Measurements from ENCODE around the gene PAM16. TPM values are rescaled to one million over a fixed set of nuclear protein-coding genes. Genes with fewer than 3 reads are reported as not detected.
A peak's percentile ranks its signal among the peaks of the same experiment; 100 is the strongest.

PAM16 gene
- total RNA-seq, 1 experiment from 2014 or later, result 80.4 TPM

DNA sequence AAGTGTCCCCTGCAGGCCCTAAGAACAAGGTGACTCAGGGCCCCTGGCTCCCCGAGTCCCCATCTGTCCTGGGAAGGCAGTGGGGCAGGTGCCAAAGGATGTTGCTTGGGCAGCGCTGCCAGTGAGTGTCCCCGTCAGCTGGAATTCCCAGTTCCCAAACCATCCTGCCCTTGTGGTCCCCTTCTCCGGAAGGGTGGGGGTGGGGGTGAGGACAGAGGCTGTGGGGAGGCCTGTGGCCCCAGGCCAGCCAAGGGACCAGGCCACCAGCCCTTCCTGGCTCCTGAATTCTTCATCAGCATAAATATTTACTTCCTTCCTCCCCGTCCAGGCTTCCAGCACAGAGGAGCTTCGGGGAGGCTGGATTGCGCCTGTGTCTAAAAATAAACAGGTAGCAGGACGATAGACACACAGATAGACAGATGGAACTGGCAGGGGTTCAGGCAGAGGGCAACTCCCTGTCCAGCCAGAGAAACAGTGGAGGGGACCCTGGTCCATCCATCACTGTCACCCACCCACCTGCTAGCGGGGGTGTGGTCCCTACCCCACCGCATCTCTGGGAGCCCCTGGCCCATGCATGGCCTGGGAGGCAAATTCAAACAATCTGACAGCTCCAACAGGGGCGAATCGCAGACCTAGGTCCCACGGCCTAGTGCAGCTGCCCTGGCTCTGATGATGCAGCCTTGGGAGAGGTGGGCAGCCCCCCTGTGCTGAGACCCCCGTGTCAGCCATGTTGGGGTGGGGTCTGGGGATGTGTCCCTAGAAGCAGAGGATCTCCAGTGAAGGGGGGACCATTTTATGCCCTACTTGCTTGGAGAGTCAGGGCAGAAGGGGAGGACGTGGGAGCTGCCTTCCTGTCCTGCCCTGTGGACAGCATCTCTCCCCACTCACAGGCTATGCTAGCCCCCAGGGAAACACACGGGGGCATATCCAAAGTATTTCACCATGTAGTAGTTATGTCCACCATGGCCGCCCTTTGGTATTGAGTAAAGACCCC is 22.0 kb downstream of the PAM16 start:
- H3K9ac ChIP-seq (ENCODE audit: extremely low read depth, insufficient read length, low read length), result no peak overlapping the region
- no peak overlapping the region for H2BK20ac ChIP-seq (ENCODE audit: low read depth, low read length, poor library complexity, severe bottlenecking)
- WGBS (ENCODE audit: extremely low coverage, insufficient read length, low lambda C conversion rate), result no CpG with 5 or more reads among the region's 17 CpGs
- H4K5ac ChIP-seq (ENCODE audit: insufficient read length, low read depth, low read length), result no peak overlapping the region
- H4K8ac ChIP-seq (replicated peaks; ENCODE audit: insufficient read length, low read depth, low read length), result no peak overlapping the region
- H2BK5ac ChIP-seq (ENCODE audit: insufficient read length, low read length), result no peak overlapping the region
- H3K9me3 Mint-ChIP-seq, result no peaks in the 10 kb centered on the region
- H3K14ac ChIP-seq (ENCODE audit: insufficient read depth, low read length), result peak overlapping the region; percentile 82; the same call in 1 of the 2 replicates
- no peak overlapping the region for H3K4ac ChIP-seq (ENCODE audit: low read depth, low read length)
- no peak overlapping the region for H2AFZ ChIP-seq (ENCODE audit: low read length)
- peaks cover 4% of the 10 kb centered on the region for H3K23me2 ChIP-seq (ENCODE audit: insufficient read length, low read depth, low read length, poor library complexity, severe bottlenecking)
- no peak overlapping the region for H2AK5ac ChIP-seq (ENCODE audit: insufficient read length, low read length)
- no peak overlapping the region for H3K23ac ChIP-seq (ENCODE audit: insufficient read length, low read depth, low read length)
- no peaks in the 10 kb centered on the region for H3K79me1 ChIP-seq (ENCODE audit: insufficient read depth, low read depth, low read length, poor library complexity, severe bottlenecking)
- peaks cover 1% of the 10 kb centered on the region; the same call in 1 of the 2 replicates for H3K79me2 ChIP-seq (ENCODE audit: insufficient read depth, low read length)
- H3K4me2 ChIP-seq (ENCODE audit: insufficient read depth, insufficient read length, low read length), result no peak overlapping the region
- H3K27ac ChIP-seq (ENCODE audit: insufficient read length, low read depth, low read length), result no peak overlapping the region
- H3K27me3 ChIP-seq (ENCODE audit: insufficient read depth, low read length), result no peaks in the 10 kb centered on the region
- no peak overlapping the region for H3T11ph ChIP-seq (ENCODE audit: low read length)
- peak overlapping the region; percentile 46 to 62; a peak in 1 of 5 replicates for H3K4me3 Mint-ChIP-seq
- H4K20me1 ChIP-seq (ENCODE audit: control insufficient read depth, insufficient read depth, insufficient read length), result no peaks in the 10 kb centered on the region
- H3K56ac ChIP-seq (ENCODE audit: insufficient read length, low read depth, low read length), result no peak overlapping the region
- DNase-seq, result no peak
- TF ChIP-seq, protein P1, sequence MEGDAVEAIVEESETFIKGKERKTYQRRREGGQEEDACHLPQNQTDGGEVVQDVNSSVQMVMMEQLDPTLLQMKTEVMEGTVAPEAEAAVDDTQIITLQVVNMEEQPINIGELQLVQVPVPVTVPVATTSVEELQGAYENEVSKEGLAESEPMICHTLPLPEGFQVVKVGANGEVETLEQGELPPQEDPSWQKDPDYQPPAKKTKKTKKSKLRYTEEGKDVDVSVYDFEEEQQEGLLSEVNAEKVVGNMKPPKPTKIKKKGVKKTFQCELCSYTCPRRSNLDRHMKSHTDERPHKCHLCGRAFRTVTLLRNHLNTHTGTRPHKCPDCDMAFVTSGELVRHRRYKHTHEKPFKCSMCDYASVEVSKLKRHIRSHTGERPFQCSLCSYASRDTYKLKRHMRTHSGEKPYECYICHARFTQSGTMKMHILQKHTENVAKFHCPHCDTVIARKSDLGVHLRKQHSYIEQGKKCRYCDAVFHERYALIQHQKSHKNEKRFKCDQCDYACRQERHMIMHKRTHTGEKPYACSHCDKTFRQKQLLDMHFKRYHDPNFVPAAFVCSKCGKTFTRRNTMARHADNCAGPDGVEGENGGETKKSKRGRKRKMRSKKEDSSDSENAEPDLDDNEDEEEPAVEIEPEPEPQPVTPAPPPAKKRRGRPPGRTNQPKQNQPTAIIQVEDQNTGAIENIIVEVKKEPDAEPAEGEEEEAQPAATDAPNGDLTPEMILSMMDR (conservative IDR thresholded peaks at IDR 0.05), result no peak
- no peak overlapping the region for H3K18ac ChIP-seq (ENCODE audit: insufficient read length, low read depth, low read length)
- no peak overlapping the region for H2BK12ac ChIP-seq (ENCODE audit: insufficient read length, low read depth, low read length)
- H2BK15ac ChIP-seq (ENCODE audit: low read depth, low read length), result no peak overlapping the region
- no peaks in the 10 kb centered on the region for H3K9me3 ChIP-seq (ENCODE audit: control insufficient read depth, low read depth, low read length)
- no peaks in the 10 kb centered on the region for H3K27me3 Mint-ChIP-seq (ENCODE audit: low read depth)
- H3K36me3 Mint-ChIP-seq (ENCODE audit: insufficient read depth in 1 of 3, low read depth in 3 of 3), result peaks cover 0 to 4% (median 0%) of the 10 kb centered on the region in 3 experiments; a peak in 1 of 7 replicates
- H4K91ac ChIP-seq (ENCODE audit: insufficient read length, low read depth, low read length), result no peak overlapping the region
- peaks cover 3% of the 10 kb centered on the region; the same call in 1 of the 2 replicates for H3K4me1 ChIP-seq (ENCODE audit: insufficient read depth, low read length)
- peaks cover 9 to 14% of the 10 kb centered on the region in 2 experiments for H3K4me1 Mint-ChIP-seq
- H2BK120ac ChIP-seq (ENCODE audit: low read depth, low read length, poor library complexity, severe bottlenecking), result no peak overlapping the region
- no peak overlapping the region; a peak in 1 of 7 replicates for H3K27ac Mint-ChIP-seq
